Adrenal gland (tissue), 12 donors: ENCODE data around the gene DOK7. TPM values are rescaled to one million over a fixed set of nuclear protein-coding genes. Genes with fewer than 3 reads are reported as not detected.

Experiments used
- DNase-seq, 7 donors: peaks; one replicate each; pipeline ENCODE4 v3.0.0-alpha.2; 2019 to 2020
- H3K27ac ChIP-seq, 5 donors: fragments of 200-600 bp; sonication (generic) in 4 of 5; 1 replicate in 3 of 5; 2 replicates in 2 of 5; pipeline versions ENCODE4 v1.5.1 to v1.8.0; 2016 to 2020; ENCODE audit warnings: mild to moderate bottlenecking in 1 of 5
- H3K27me3 ChIP-seq: fragments of 200-600 bp; 2 replicates; pipeline ENCODE4 v1.8.0; 2021
- H3K36me3 ChIP-seq, 2 donors: fragments of 200-600 bp; replicated peaks in 1 of 2; 1 replicate in 1 of 2; 2 replicates in 1 of 2; pipeline versions ENCODE4 v1.5.1 to v1.8.0; 2018 to 2022
- H3K4me1 ChIP-seq, 2 donors: fragments of 200-600 bp; replicated peaks in 1 of 2; 1 replicate in 1 of 2; 2 replicates in 1 of 2; pipeline versions ENCODE4 v1.5.1 to v1.8.0; 2018 to 2021
- H3K4me3 ChIP-seq, 4 donors: fragments of 200-600 bp; sonication (generic) in 3 of 4; one replicate each; pipeline ENCODE4 v1.5.1; 2016 to 2018
- H3K9me3 ChIP-seq, 3 donors: fragments of 200-600 bp; sonication (generic) in 1 of 3; replicated peaks in 1 of 3; 1 replicate in 2 of 3; 2 replicates in 1 of 3; pipeline versions ENCODE4 v1.5.1 to v1.8.0; 2016 to 2021
- POLR2A ChIP-seq, 2 donors: fragments of 450-650 bp; IDR thresholded peaks; one replicate each; pipeline ENCODE4 v1.6.1; 2017; ENCODE audit warnings: antibody characterized with exemption in 2 of 2, mild to moderate bottlenecking in 2 of 2, moderate library complexity in 1 of 2
- WGBS, 4 donors: extraction: QIAGEN DNeasy Blood & Tissue Kit in 2 of 4; methylation state at CpG; one replicate each; pipeline versions ENCODE4 v1.1.5 to v1.1.7; 2013 to 2017; 5-methylcytosine and 5-hydroxymethylcytosine counted together
- intact Hi-C, 2 donors: fragments of 100-400 bp; cut with DNase I; formaldehyde crosslinking; loops; one replicate each; pipeline versions ENCODE4 v1.14.1 to v1.15.0; 2022 to 2023
- polyA plus RNA-seq, 3 donors: library from polyadenylated mRNA; stranded (reverse); fragments of 200-250 nt in 2 of 3; fragments of 350-450 nt in 1 of 3; fragmentation: Illumina TruSeq in 1 of 3; extraction: RNeasy Lipid Tissue Mini Kit (QIAGEN cat#74804) in 1 of 3; gene quantifications; one replicate each; pipeline ENCODE4 v1.2.3, GENCODE V29; 2013 to 2014
- total RNA-seq, 9 donors: library from RNA; depleted of rRNA in 4 of 9; stranded (reverse); fragments of >200 nt in 4 of 9; fragments of 120-200 nt in 1 of 9; fragmentation: NEBNext Ultra II Directional in 1 of 9; extraction: Animal tissue kit (Norgen Biotek cat#: 25700) in 1 of 9; gene quantifications; one replicate each; pipeline versions ENCODE4 v1.1.0 to v1.2.4, GENCODE V29; 2013 to 2023
- TF ChIP-seq, protein P1 (sequence below), 6 experiments: fragments of 450-650 bp in 4 of 6; fragments of 200-600 bp in 2 of 6; sonication (generic) in 1 of 6; IDR thresholded peaks; 1 replicate in 5 of 6; 2 replicates in 1 of 6; pipeline versions ENCODE4 v1.5.1 to v1.8.0; 2016 to 2021; ENCODE audit warnings: antibody characterized with exemption in 6 of 6, mild to moderate bottlenecking in 2 of 6, moderate library complexity in 1 of 6
- donor health status: healthy with polysubstance abuse.
- donor health status: Bipolar disorder and iron deficiency.
- donor health status: DM: yes; HTN: yes; CAD: no.
- donor health status: DM: no; HTN: no; CAD: no.
- donor health status: DM: no; HTN: no; CAD: no.
- donor health status: DM: yes; HTN: yes; CAD: no.

Gene DOK7
- total and polyA plus RNA-seq, 12 donors, result 0.18 to 4.2 (median 1.1) TPM; not detected in 1

DNA sequence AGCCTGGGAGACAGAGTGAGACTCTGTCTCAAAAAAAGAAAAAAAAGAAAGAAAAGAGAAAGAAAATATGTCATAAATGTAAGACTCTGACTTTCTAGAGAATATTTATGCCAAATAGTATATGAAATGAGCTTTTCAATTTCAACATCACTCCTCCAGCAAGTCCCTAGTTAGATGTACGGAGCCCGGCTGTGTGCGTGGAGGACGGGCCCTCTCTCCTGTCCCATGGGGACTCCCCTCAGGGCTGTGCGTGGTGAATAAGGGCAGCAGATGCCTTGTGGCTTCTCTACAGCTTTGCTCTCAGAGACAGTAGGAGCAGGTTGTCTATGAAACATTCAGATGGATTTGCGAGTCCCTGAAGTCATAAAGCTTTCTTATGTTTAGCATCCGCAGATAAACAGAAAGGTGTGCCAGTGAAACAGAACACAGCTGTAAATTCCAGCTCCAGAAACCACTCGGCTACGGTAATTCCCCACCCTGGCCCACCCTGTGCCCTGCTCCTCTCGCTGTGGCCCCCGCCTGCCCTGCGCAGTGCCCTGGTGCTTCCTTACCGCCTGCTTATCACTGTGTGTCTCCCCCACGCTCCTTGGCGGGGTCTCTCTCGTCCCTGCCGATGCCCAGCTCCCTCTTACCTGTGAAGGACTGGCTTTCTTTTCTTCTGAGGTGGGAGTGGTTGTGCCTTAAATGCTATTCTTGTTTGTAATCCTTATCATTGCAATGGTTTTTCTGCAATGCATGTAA lies 35.2 kb upstream of the DOK7 start:
- Histone ChIP-seq H3K27ac (no peak overlapping the region), H3K27me3 (no peaks in the 10 kb centered on the region), H3K9me3 (no peaks in the 10 kb centered on the region), H3K4me3 (no peak overlapping the region), H3K4me1 (no peaks in the 10 kb centered on the region), H3K36me3 (peaks cover 0 to 19% of the 10 kb centered on the region in 2 donors)
- DNase-seq, result no peak
- TF ChIP-seq POLR2A (IDR thresholded peaks at IDR 0.05), result no peak
- TF ChIP-seq, protein P1, sequence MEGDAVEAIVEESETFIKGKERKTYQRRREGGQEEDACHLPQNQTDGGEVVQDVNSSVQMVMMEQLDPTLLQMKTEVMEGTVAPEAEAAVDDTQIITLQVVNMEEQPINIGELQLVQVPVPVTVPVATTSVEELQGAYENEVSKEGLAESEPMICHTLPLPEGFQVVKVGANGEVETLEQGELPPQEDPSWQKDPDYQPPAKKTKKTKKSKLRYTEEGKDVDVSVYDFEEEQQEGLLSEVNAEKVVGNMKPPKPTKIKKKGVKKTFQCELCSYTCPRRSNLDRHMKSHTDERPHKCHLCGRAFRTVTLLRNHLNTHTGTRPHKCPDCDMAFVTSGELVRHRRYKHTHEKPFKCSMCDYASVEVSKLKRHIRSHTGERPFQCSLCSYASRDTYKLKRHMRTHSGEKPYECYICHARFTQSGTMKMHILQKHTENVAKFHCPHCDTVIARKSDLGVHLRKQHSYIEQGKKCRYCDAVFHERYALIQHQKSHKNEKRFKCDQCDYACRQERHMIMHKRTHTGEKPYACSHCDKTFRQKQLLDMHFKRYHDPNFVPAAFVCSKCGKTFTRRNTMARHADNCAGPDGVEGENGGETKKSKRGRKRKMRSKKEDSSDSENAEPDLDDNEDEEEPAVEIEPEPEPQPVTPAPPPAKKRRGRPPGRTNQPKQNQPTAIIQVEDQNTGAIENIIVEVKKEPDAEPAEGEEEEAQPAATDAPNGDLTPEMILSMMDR (IDR thresholded peaks at IDR 0.05), result no peak
- WGBS, 4 donors, result 93 to 96% (median 95%) methylated on average over 17 of the region's 17 CpGs
- intact Hi-C loops, result no loop called here

DNA sequence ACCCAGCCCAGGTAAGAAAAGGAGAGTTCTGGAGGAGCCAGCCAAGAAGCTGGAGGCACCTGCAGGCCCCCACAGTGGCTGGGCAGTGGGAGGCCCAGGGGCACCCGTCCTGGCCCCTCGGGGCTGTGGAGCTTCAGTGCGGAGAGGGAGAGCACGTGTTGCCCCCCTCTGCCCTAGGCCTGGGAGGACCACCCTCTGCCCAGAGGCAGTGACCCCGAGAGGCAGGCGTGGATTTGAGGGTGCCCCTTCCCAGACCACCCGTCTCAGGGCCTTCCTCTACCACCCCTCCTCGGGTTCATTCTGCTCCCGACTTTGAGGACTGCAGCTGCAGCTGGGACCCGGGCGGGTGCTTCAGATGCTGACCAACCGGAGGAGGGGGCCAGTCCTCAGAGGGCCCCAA lies 33.5 kb upstream of the DOK7 start:
- TF ChIP-seq POLR2A (IDR thresholded peaks at IDR 0.05), result no peak
- TF ChIP-seq, protein P1 (IDR thresholded peaks at IDR 0.05), result no peak
- 91 to 100% (median 95%) methylated on average over 7 to 12 of the region's 12 CpGs for WGBS, 4 donors
- no peaks in the 10 kb centered on the region for H3K4me1 ChIP-seq
- H3K9me3 ChIP-seq, result no peaks in the 10 kb centered on the region
- H3K4me3 ChIP-seq, result no peak overlapping the region
- no peak for DNase-seq
- peaks cover 0 to 15% of the 10 kb centered on the region in 2 donors for H3K36me3 ChIP-seq
- intact Hi-C loops, result no loop called here
- H3K27ac ChIP-seq, result no peak overlapping the region
- H3K27me3 ChIP-seq, result no peaks in the 10 kb centered on the region

DNA sequence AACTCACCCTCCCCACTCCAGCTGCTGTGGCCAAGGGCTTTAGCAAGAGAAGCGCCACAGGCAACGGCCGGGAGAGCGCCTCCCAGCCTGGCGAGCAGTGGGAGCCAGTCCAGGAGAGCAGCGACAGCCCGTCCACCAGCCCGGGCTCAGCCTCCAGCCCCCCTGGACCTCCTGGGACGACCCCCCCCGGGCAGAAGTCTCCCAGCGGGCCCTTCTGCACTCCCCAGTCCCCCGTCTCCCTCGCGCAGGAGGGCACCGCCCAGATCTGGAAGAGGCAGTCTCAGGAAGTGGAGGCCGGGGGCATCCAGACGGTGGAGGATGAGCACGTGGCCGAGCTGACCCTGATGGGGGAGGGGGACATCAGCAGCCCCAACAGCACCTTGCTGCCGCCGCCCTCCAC lies 32.6 kb upstream of the DOK7 start:
- H3K36me3 ChIP-seq, result peaks cover 0 to 15% of the 10 kb centered on the region in 2 donors
- intact Hi-C loops, result no loop called here
- no peaks in the 10 kb centered on the region for H3K9me3 ChIP-seq
- no peak overlapping the region for H3K27ac ChIP-seq
- TF ChIP-seq, protein P1 (IDR thresholded peaks at IDR 0.05), result no peak
- TF ChIP-seq POLR2A (IDR thresholded peaks at IDR 0.05), result no peak
- H3K27me3 ChIP-seq, result no peaks in the 10 kb centered on the region
- 85 to 96% (median 89%) methylated on average over 5 to 21 of the region's 21 CpGs; no CpG with 5 or more reads in 1 of the 4 donors for WGBS, 4 donors
- H3K4me1 ChIP-seq, result no peaks in the 10 kb centered on the region
- no peak for DNase-seq
- H3K4me3 ChIP-seq, result no peak overlapping the region

DNA sequence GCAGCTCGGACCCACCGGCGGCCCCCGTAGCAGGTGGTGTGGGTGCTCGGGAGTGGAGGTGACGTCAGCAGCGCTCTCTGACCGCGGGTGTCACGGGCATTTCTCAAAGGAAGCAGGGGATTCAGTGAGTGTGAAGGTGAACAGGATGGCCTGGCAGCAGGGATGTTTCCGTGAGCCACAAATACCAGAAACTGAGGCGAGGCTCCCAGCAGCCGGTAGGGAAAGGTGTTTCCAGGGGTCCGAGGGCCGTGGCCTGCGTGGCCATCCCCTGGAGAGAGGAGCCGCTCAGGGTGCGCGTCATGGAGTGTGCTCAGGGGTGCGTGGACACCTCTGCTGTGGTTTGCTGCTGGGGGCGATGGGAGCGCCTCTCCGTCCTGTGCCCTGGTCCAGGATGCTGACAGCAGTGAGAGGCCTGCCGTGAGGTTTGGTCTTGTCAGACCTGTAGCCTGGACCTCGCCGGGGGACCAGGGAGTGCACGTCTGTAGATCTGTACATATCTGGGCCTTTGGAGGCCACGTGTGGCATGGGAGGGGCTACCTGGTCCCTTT lies 31.6 kb upstream of the DOK7 start:
- no peak overlapping the region for H3K4me3 ChIP-seq
- no peaks in the 10 kb centered on the region for H3K9me3 ChIP-seq
- TF ChIP-seq, protein P1 (IDR thresholded peaks at IDR 0.05), result no peak
- no peak for TF ChIP-seq POLR2A (IDR thresholded peaks at IDR 0.05)
- WGBS, 4 donors, result 91 to 94% (median 93%) methylated on average over 15 to 28 of the region's 28 CpGs
- intact Hi-C loops, result no loop called here
- no peak for DNase-seq
- H3K36me3 ChIP-seq, result peaks cover 0 to 15% of the 10 kb centered on the region in 2 donors
- no peaks in the 10 kb centered on the region for H3K27me3 ChIP-seq
- peaks cover 0 to 4% of the 10 kb centered on the region in 2 donors for H3K4me1 ChIP-seq
- no peak overlapping the region for H3K27ac ChIP-seq
